C4-2B (cell line): ENCODE measurements around the gene RIOK1.

Experiments used
- H3K27ac ChIP-seq: fragments of 450-650 bp; 2 replicates; pipeline ENCODE4 v1.5.1; 2017
- CTCF ChIP-seq: fragments of 450-650 bp; conservative IDR thresholded peaks from 2 replicates; pipeline ENCODE4 v1.5.1; 2017; ENCODE audit warnings: mild to moderate bottlenecking
- ZFX ChIP-seq: fragments of 450-650 bp; IDR thresholded peaks from 2 replicates; pipeline ENCODE4 v1.6.1; 2017

Gene RIOK1

GRCh38 chr6:7410851-7411250 is 21.2 kb downstream of the RIOK1 start:
- no peak for TF ChIP-seq ZFX
- TF ChIP-seq CTCF: no peak
- H3K27ac ChIP-seq: no peak overlapping the region

- no peak overlapping the region for H3K27ac ChIP-seq
- TF ChIP-seq CTCF: no peak
- no peak for TF ChIP-seq ZFX
These were observed 21.7 kb downstream of the RIOK1 start for GRCh38 chr6:7411328-7411727.

GRCh38 chr6:7413151-7413823 is 23.7 kb downstream of the RIOK1 start:
- TF ChIP-seq ZFX (no peak), CTCF (no peak)
- no peak overlapping the region for H3K27ac ChIP-seq

- no peak overlapping the region for H3K27ac ChIP-seq
- TF ChIP-seq CTCF (no peak), ZFX (no peak)
These were observed 25.2 kb downstream of the RIOK1 start for GRCh38 chr6:7414811-7415210.

- no peak overlapping the region for H3K27ac ChIP-seq
- TF ChIP-seq ZFX (no peak), CTCF (no peak)
These were observed 28.1 kb downstream of the RIOK1 start for GRCh38 chr6:7417684-7418083.

GRCh38 chr6:7418238-7418905 is 28.8 kb downstream of the RIOK1 start:
- peak overlapping the region; percentile 63; the same call in 1 of the 2 replicates for H3K27ac ChIP-seq
- no peak for TF ChIP-seq ZFX
- TF ChIP-seq CTCF: no peak

GRCh38 chr6:7419065-7419464 is 29.5 kb downstream of the RIOK1 start:
- no peak for TF ChIP-seq CTCF
- no peak for TF ChIP-seq ZFX
- peak overlapping the region; percentile 49; the same call in 1 of the 2 replicates for H3K27ac ChIP-seq
